ENCODE measurements around the gene VIT. TPM values are rescaled to one million over a fixed set of nuclear protein-coding genes. Genes with fewer than 3 reads are reported as not detected.

VIT gene
- total RNA-seq, 1 experiment from 2014 or later = not detected

- Histone ChIP-seq H3K4me3 (no peak overlapping the region), H3K27me3 (ENCODE audit: insufficient read depth, low read depth) (no peaks in the 10 kb centered on the region), H3K36me3 (ENCODE audit: low read depth) (no peaks in the 10 kb centered on the region), H3K27ac (no peak overlapping the region), H3K9me3 (ENCODE audit: insufficient read depth, low read depth) (peaks cover 4% of the 10 kb centered on the region), H3K9me2 (ENCODE audit: insufficient read depth) (no peaks in the 10 kb centered on the region), H3K79me2 (ENCODE audit: low read depth) (no peaks in the 10 kb centered on the region), H4K20me1 (ENCODE audit: insufficient read depth) (no peaks in the 10 kb centered on the region), H2AFZ (no peak overlapping the region), H3K4me2 (no peak overlapping the region), H3K4me1 (replicated peaks; ENCODE audit: insufficient read depth) (no peaks in the 10 kb centered on the region), H3F3A (ENCODE audit: insufficient read depth, low read depth) (no peaks in the 10 kb centered on the region)
- no TSS peak for BruUV-seq (replicated peaks)
- ChIA-PET CTCF (no interaction called here), POLR2A (ENCODE audit: unreplicated experiment) (no interaction called here)
- TF ChIP-seq CTCF (conservative IDR thresholded peaks at IDR 0.05) (no peak), EZH2 (IDR thresholded peaks at IDR 0.05; ENCODE audit: low read depth) (no peak)
- intact Hi-C loops (cut with micrococcal nuclease; ENCODE audit: unreplicated experiment) = loop anchor here (10.0 kb wide), 1 partner anchor 108 kb away; no protein-coding TSS in a partner anchor
- DNase-seq = no peak
These were observed 20.1 kb upstream of the VIT start for GRCh38 chr2:36676364-36676763.

- intact Hi-C loops (cut with micrococcal nuclease; ENCODE audit: unreplicated experiment) = loop anchor here (10.0 kb wide), 1 partner anchor 107 kb away; no protein-coding TSS in a partner anchor
- no peaks in the 10 kb centered on the region for H3K4me1 ChIP-seq (replicated peaks; ENCODE audit: insufficient read depth)
- TF ChIP-seq CTCF (conservative IDR thresholded peaks at IDR 0.05) = no peak
- no peak for TF ChIP-seq EZH2 (IDR thresholded peaks at IDR 0.05; ENCODE audit: low read depth)
- H3K9me3 ChIP-seq (ENCODE audit: insufficient read depth, low read depth) = peaks cover 4% of the 10 kb centered on the region
- no peaks in the 10 kb centered on the region for H3K27me3 ChIP-seq (ENCODE audit: insufficient read depth, low read depth)
- H4K20me1 ChIP-seq (ENCODE audit: insufficient read depth) = no peaks in the 10 kb centered on the region
- no peaks in the 10 kb centered on the region for H3K9me2 ChIP-seq (ENCODE audit: insufficient read depth)
- H3K4me3 ChIP-seq = no peak overlapping the region
- ChIA-PET POLR2A (ENCODE audit: unreplicated experiment) (no interaction called here), CTCF (no interaction called here)
- H3F3A ChIP-seq (ENCODE audit: insufficient read depth, low read depth) = no peaks in the 10 kb centered on the region
- BruUV-seq (replicated peaks) = no TSS peak
- H3K79me2 ChIP-seq (ENCODE audit: low read depth) = no peaks in the 10 kb centered on the region
- no peak for DNase-seq
- H3K4me2 ChIP-seq = no peak overlapping the region
- H2AFZ ChIP-seq = no peak overlapping the region
- H3K27ac ChIP-seq = no peak overlapping the region
- no peaks in the 10 kb centered on the region for H3K36me3 ChIP-seq (ENCODE audit: low read depth)
These were observed 19.1 kb upstream of the VIT start for GRCh38 chr2:36677386-36677785.

GRCh38 chr2:36677996-36678605, 18.4 kb upstream of the VIT start:
- no peaks in the 10 kb centered on the region for H3K36me3 ChIP-seq (ENCODE audit: low read depth)
- no peaks in the 10 kb centered on the region for H3K4me1 ChIP-seq (replicated peaks; ENCODE audit: insufficient read depth)
- H3K27ac ChIP-seq = no peak overlapping the region
- H3K79me2 ChIP-seq (ENCODE audit: low read depth) = no peaks in the 10 kb centered on the region
- ChIA-PET CTCF (no interaction called here), POLR2A (ENCODE audit: unreplicated experiment) (no interaction called here)
- H3K4me3 ChIP-seq = no peak overlapping the region
- no peaks in the 10 kb centered on the region for H3K27me3 ChIP-seq (ENCODE audit: insufficient read depth, low read depth)
- DNase-seq = peak in 1 of 2 experiments; percentile 48
- no peaks in the 10 kb centered on the region for H3K9me2 ChIP-seq (ENCODE audit: insufficient read depth)
- H4K20me1 ChIP-seq (ENCODE audit: insufficient read depth) = no peaks in the 10 kb centered on the region
- H3K4me2 ChIP-seq = no peak overlapping the region
- TF ChIP-seq EZH2 (IDR thresholded peaks at IDR 0.05; ENCODE audit: low read depth) (no peak), CTCF (conservative IDR thresholded peaks at IDR 0.05) (no peak)
- BruUV-seq (replicated peaks) = no TSS peak
- intact Hi-C loops (cut with micrococcal nuclease; ENCODE audit: unreplicated experiment) = loop anchor here (10.0 kb wide), 1 partner anchor 107 kb away; no protein-coding TSS in a partner anchor
- 0 out of 2 replicates have a peak overlapping the region, but pooled peaks have one; percentile 8 for H2AFZ ChIP-seq
- no peaks in the 10 kb centered on the region for H3F3A ChIP-seq (ENCODE audit: insufficient read depth, low read depth)
- H3K9me3 ChIP-seq (ENCODE audit: insufficient read depth, low read depth) = peaks cover 4% of the 10 kb centered on the region
